Body of pancreas (tissue), 4 donors: Measurements from ENCODE around the gene ZNF384. TPM values are rescaled to one million over a fixed set of nuclear protein-coding genes. Genes with fewer than 3 reads are reported as not detected.

Source experiments
- ATAC-seq: fragments of 150-250 bp; one replicate; pipeline ENCODE4 v1.9.1; 2016
- DNase-seq, 4 donors: peaks; one replicate each; pipeline ENCODE4 v3.0.0-alpha.2; 2019
- H3K27ac ChIP-seq, 4 donors: fragments of 200-600 bp; sonication (generic); 1 replicate in 3 of 4; 2 replicates in 1 of 4; pipeline versions ENCODE4 v1.5.1 to v1.6.1; 2016 to 2019; ENCODE audit warnings: mild to moderate bottlenecking in 1 of 4, mixed read lengths in 1 of 4, moderate library complexity in 1 of 4
- H3K27me3 ChIP-seq, 2 donors: fragments of 200-600 bp; sonication (generic); one replicate each; pipeline ENCODE4 v1.6.0; 2016; ENCODE audit warnings: mild to moderate bottlenecking in 1 of 2
- H3K36me3 ChIP-seq, 2 donors: fragments of 200-600 bp; sonication (generic); replicated peaks in 1 of 2; 2 replicates each; pipeline ENCODE4 v1.5.1; 2016; ENCODE audit warnings: low read depth in 2 of 2; ENCODE audit not compliant: insufficient read depth in 1 of 2
- H3K4me1 ChIP-seq: fragments of 200-600 bp; sonication (generic); one replicate; pipeline ENCODE4 v1.6.0; 2016
- H3K4me3 ChIP-seq, 2 donors: fragments of 200-600 bp; sonication (generic); 1 replicate in 1 of 2; 2 replicates in 1 of 2; pipeline ENCODE4 v1.5.1; 2016 to 2019
- H3K9me3 ChIP-seq, 3 donors: fragments of 200-600 bp; sonication (generic); 1 replicate in 2 of 3; 2 replicates in 1 of 3; pipeline ENCODE4 v1.5.1; 2016
- POLR2A ChIP-seq, 3 donors: fragments of 450-650 bp; IDR thresholded peaks; one replicate each; pipeline ENCODE4 v1.6.1; 2016; ENCODE audit warnings: antibody characterized with exemption in 3 of 3, mild to moderate bottlenecking in 2 of 3
- WGBS, 2 donors: methylation state at CpG; one replicate each; pipeline ENCODE4 v1.1.5; 2017; 5-methylcytosine and 5-hydroxymethylcytosine counted together
- intact Hi-C: fragments of 100-400 bp; cut with DNase I; formaldehyde crosslinking; loops from one replicate; pipeline ENCODE4 v1.15.1; 2023
- total RNA-seq, 2 donors: library from RNA; depleted of rRNA; stranded (reverse); fragments of >200 nt; gene quantifications; one replicate each; pipeline ENCODE4 v1.1.0, GENCODE V29; 2016
- TF ChIP-seq, protein P1 (sequence below), 7 experiments: fragments of 450-650 bp in 4 of 7; fragments of 200-600 bp in 3 of 7; sonication (generic) in 3 of 7; IDR thresholded peaks; one replicate each; pipeline ENCODE4 v1.5.1; 2016 to 2019; ENCODE audit warnings: antibody characterized with exemption in 7 of 7

ZNF384 gene
- total RNA-seq, 2 donors from 2014 or later = 20.0 to 25.4 TPM

DNA sequence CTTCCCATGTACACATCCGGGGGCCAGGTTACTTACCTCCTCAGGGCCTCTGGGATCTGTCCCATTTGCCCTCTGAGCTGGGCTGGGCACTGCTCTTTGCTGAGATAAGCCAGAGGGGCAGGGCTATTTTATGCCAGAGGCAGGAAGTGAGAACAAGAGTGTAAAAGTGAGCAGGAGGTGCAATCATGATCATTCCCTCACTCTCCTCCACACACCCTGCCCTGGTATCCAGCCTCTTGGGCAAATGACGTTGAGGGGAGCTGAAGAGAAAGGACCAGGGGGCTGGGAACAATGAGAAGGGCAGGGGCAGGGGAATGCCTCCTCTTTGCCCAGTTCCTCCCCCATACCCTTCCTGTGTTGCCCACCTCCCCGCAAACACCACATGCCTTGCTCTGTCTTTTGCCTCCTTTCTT, 57.6 kb downstream of the ZNF384 start:
- intact Hi-C loops = no loop called here
- 51 to 63% methylated on average over 2 to 3 of the region's 3 CpGs for WGBS, 2 donors
- TF ChIP-seq, protein P1, sequence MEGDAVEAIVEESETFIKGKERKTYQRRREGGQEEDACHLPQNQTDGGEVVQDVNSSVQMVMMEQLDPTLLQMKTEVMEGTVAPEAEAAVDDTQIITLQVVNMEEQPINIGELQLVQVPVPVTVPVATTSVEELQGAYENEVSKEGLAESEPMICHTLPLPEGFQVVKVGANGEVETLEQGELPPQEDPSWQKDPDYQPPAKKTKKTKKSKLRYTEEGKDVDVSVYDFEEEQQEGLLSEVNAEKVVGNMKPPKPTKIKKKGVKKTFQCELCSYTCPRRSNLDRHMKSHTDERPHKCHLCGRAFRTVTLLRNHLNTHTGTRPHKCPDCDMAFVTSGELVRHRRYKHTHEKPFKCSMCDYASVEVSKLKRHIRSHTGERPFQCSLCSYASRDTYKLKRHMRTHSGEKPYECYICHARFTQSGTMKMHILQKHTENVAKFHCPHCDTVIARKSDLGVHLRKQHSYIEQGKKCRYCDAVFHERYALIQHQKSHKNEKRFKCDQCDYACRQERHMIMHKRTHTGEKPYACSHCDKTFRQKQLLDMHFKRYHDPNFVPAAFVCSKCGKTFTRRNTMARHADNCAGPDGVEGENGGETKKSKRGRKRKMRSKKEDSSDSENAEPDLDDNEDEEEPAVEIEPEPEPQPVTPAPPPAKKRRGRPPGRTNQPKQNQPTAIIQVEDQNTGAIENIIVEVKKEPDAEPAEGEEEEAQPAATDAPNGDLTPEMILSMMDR (IDR thresholded peaks at IDR 0.05) = no peak
- TF ChIP-seq POLR2A (IDR thresholded peaks at IDR 0.05) = no peak
- Histone ChIP-seq H3K4me1 (no peaks in the 10 kb centered on the region), H3K27me3 (no peaks in the 10 kb centered on the region), H3K36me3 (no peaks in the 10 kb centered on the region), H3K9me3 (no peaks in the 10 kb centered on the region), H3K27ac (no peak overlapping the region), H3K4me3 (no peak overlapping the region)
- DNase-seq (no peak), ATAC-seq (no peak)

DNA sequence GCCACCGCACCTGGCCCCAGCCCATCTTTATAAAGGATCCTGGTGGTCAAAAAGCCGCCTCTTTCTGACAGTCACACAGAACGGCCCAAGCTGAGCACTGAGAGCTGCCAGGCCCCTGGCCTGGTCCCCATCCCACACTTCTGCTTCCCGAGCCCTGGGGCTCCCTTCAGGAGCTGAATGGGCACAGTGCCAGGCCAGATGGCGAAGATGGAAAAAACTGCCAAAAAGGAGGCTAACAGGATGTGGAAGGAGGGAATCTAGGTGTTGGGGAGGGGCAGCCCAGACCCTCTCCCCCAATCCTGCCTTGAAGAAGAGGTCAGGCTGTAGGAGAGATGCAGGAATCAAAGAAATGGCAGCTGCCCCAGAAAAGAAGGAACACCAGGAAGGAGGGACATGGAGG, 58.4 kb downstream of the ZNF384 start:
- TF ChIP-seq, protein P1 (IDR thresholded peaks at IDR 0.05) = no peak
- no peak for TF ChIP-seq POLR2A (IDR thresholded peaks at IDR 0.05)
- no peak overlapping the region for H3K27ac ChIP-seq
- 28 to 42% methylated on average over 3 to 5 of the region's 5 CpGs for WGBS, 2 donors

DNA sequence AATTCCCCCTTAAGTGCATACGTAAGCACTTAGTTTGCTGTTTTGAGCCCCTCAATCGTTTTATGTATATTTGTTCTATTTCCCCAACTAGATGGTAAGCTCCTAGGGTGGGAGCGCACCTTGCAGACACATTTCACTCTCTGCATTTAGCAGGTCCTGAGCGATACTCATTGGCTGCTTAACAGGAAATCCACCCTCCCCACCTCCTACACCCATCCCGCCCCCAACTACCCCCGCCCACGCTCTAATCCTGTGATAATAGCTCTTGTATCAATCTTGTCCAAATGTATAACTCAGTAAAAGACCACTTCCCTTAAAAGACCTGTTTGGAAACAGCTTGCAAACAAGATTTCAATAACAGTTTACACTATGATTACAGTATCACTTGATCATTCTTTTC, 61.6 kb downstream of the ZNF384 start:
- H3K4me1 ChIP-seq = no peaks in the 10 kb centered on the region
- intact Hi-C loops = no loop called here
- no peak overlapping the region for H3K4me3 ChIP-seq
- H3K9me3 ChIP-seq = no peaks in the 10 kb centered on the region
- ATAC-seq = no peak
- H3K36me3 ChIP-seq = no peaks in the 10 kb centered on the region
- no peaks in the 10 kb centered on the region for H3K27me3 ChIP-seq
- no peak for DNase-seq
- 43 to 48% methylated on average over 7 of the region's 7 CpGs for WGBS, 2 donors
- TF ChIP-seq, protein P1 (IDR thresholded peaks at IDR 0.05) = no peak
- TF ChIP-seq POLR2A (IDR thresholded peaks at IDR 0.05) = no peak
- H3K27ac ChIP-seq = no peak overlapping the region

More for the DNA sequence above, 58.4 kb downstream of the ZNF384 start:
- H3K27me3 ChIP-seq = no peaks in the 10 kb centered on the region
- intact Hi-C loops = no loop called here
- H3K9me3 ChIP-seq = no peaks in the 10 kb centered on the region
- H3K4me3 ChIP-seq = no peak overlapping the region
- DNase-seq (no peak), ATAC-seq (no peak)
- no peaks in the 10 kb centered on the region for H3K36me3 ChIP-seq
- H3K4me1 ChIP-seq = no peaks in the 10 kb centered on the region

- intact Hi-C loops = no loop called here
- Histone ChIP-seq H3K36me3 (no peaks in the 10 kb centered on the region), H3K4me3 (no peak overlapping the region), H3K9me3 (no peaks in the 10 kb centered on the region), H3K27ac (no peak overlapping the region), H3K27me3 (no peaks in the 10 kb centered on the region), H3K4me1 (no peaks in the 10 kb centered on the region)
- WGBS, 2 donors = 68 to 79% methylated on average over 8 of the region's 8 CpGs
- DNase-seq (no peak), ATAC-seq (no peak)
- TF ChIP-seq, protein P1 (IDR thresholded peaks at IDR 0.05) = no peak
- no peak for TF ChIP-seq POLR2A (IDR thresholded peaks at IDR 0.05)
Measured at GRCh38 chr12:6626654-6627283, 62.4 kb downstream of the ZNF384 start.

GRCh38 chr12:6620885-6621274, 68.3 kb downstream of the ZNF384 start:
- 72 to 88% methylated on average over 25 to 29 of the region's 29 CpGs for WGBS, 2 donors
- Histone ChIP-seq H3K27ac (no peak overlapping the region), H3K4me3 (no peak overlapping the region), H3K36me3 (no peaks in the 10 kb centered on the region), H3K4me1 (peaks cover 7% of the 10 kb centered on the region), H3K9me3 (no peaks in the 10 kb centered on the region), H3K27me3 (no peaks in the 10 kb centered on the region)
- intact Hi-C loops = no loop called here
- TF ChIP-seq, protein P1 (IDR thresholded peaks at IDR 0.05) = no peak
- TF ChIP-seq POLR2A (IDR thresholded peaks at IDR 0.05) = no peak
- DNase-seq (no peak), ATAC-seq (no peak)
